Heart left ventricle (tissue), 16 donors: ENCODE data around the gene EVX2. TPM values are rescaled to one million over a fixed set of nuclear protein-coding genes. Genes with fewer than 3 reads are reported as not detected.

Source experiments
- ATAC-seq, 4 donors: fragments of 200-7000 bp; cut with Tn5 transposase; one replicate each; pipeline ENCODE4 v1.9.1; 2020 to 2022; ENCODE audit warnings: moderate library complexity in 4 of 4, mild to moderate bottlenecking in 3 of 4, moderate number of reproducible peaks in 1 of 4
- DNase-seq, 5 donors: peaks; one replicate each; pipeline ENCODE4 v3.0.0-alpha.2; 2020
- H3K27ac ChIP-seq, 12 donors: fragments of 200-600 bp; sonication (generic) in 4 of 12; one replicate each; pipeline versions ENCODE4 v1.5.0 to v1.8.0; 2016 to 2022; ENCODE audit warnings: mild to moderate bottlenecking in 2 of 12
- H3K27me3 ChIP-seq, 9 donors: fragments of 200-600 bp; sonication (generic) in 2 of 9; one replicate each; pipeline versions ENCODE4 v1.5.1 to v1.8.0; 2016 to 2022; ENCODE audit warnings: mild to moderate bottlenecking in 3 of 9
- H3K36me3 ChIP-seq, 9 donors: fragments of 200-600 bp; sonication (generic) in 2 of 9; one replicate each; pipeline versions ENCODE4 v1.5.0 to v1.8.0; 2018 to 2022; ENCODE audit warnings: mild to moderate bottlenecking in 2 of 9
- H3K4me1 ChIP-seq, 12 donors: fragments of 200-600 bp; sonication (generic) in 4 of 12; one replicate each; pipeline versions ENCODE4 v1.5.0 to v1.8.0; 2016 to 2022; ENCODE audit warnings: mild to moderate bottlenecking in 3 of 12
- H3K4me3 ChIP-seq, 12 donors: fragments of 200-600 bp; sonication (generic) in 4 of 12; one replicate each; pipeline versions ENCODE4 v1.5.0 to v1.8.0; 2017 to 2022; ENCODE audit warnings: mild to moderate bottlenecking in 9 of 12, moderate library complexity in 4 of 12
- H3K9me3 ChIP-seq, 12 donors: fragments of 200-600 bp; sonication (generic) in 4 of 12; one replicate each; pipeline versions ENCODE4 v1.5.0 to v1.8.0; 2016 to 2022; ENCODE audit warnings: mild to moderate bottlenecking in 1 of 12
- POLR2A ChIP-seq, 2 donors: fragments of 450-650 bp; IDR thresholded peaks; one replicate each; pipeline ENCODE4 v1.6.1; 2017; ENCODE audit warnings: antibody characterized with exemption in 2 of 2, mild to moderate bottlenecking in 2 of 2, moderate library complexity in 2 of 2
- WGBS, 4 donors: extraction: QIAGEN DNeasy Blood & Tissue Kit in 2 of 4; methylation state at CpG; one replicate each; pipeline versions ENCODE4 v1.1.5 to v1.1.7; 2013 to 2018; 5-methylcytosine and 5-hydroxymethylcytosine counted together
- intact Hi-C, 10 donors: fragments of 100-400 bp; cut with DNase I; formaldehyde crosslinking; loops; one replicate each; pipeline versions ENCODE4 v1.11.1 to v1.14.2; 2022
- polyA plus RNA-seq, 2 donors: library from polyadenylated mRNA; stranded (reverse); fragments of 200-250 nt; gene quantifications; one replicate each; pipeline ENCODE4 v1.2.3, GENCODE V29; 2013
- total RNA-seq, 9 donors: library from RNA; depleted of rRNA in 2 of 9; stranded (reverse); fragments of >200 nt in 2 of 9; fragmentation: NEBNext Ultra II Directional in 3 of 9; extraction: Animal tissue kit (Norgen Biotek cat#: 25700) in 3 of 9; gene quantifications; one replicate each; pipeline versions ENCODE4 v1.1.0 to v1.2.4, GENCODE V29; 2016 to 2023
- TF ChIP-seq, protein P1 (sequence below), 12 donors: fragments of 200-600 bp; sonication (generic) in 4 of 12; IDR thresholded peaks; one replicate each; pipeline versions ENCODE4 v1.5.0 to v1.8.0; 2018 to 2022; ENCODE audit warnings: antibody characterized with exemption in 12 of 12, mild to moderate bottlenecking in 5 of 12
- donor health status: ischemic (EF 13 %, LVEDD 7.1; RV severe dilation, severe dysfunction).
- donor health status: healthy with polysubstance abuse.
- donor health status: DM: no; HTN: yes; CAD: no.
- donor health status: DM: no; HTN: no; CAD: no.
- donor health status: ischemic (EF 25% LVEDD 6.9; RV normal size, moderate dysfunction).
- donor health status: ischemic (EF 25% LVEDD 5.7; RV mildly dilated, moderate dysfunction).
- donor health status: healthy.
- donor health status: DM: yes; HTN: yes; CAD: no.
- donor health status: ischemic (EF 35%, LVEDD 5.7; RV mildly dilated, moderate dysfunction).
- donor health status: nonischemic (EF 11% LVEDD 7.7; RV severe dilation, severe dysfunction).
- donor health status: DM: yes; HTN: yes; CAD: no.
- donor health status: PGD.
- donor health status: ischemic (EF 29% LVEDD 5.4; RV normal size, mild dysfunction).
- donor health status: nonischemic (EF 23%, LVEDD 6.1; RV moderate dilation, normal function).

EVX2 gene
- total and polyA plus RNA-seq, 11 donors = 0.06 TPM; not detected in 10

GRCh38 chr2:176122052-176122682, 38.4 kb upstream of the EVX2 start:
- 2 to 4% (median 3%) methylated on average over 27 to 47 of the region's 47 CpGs for WGBS, 4 donors
- no peak for DNase-seq

GRCh38 chr2:176121190-176122051, 37.7 kb upstream of the EVX2 start:
- H3K27me3 ChIP-seq = peaks cover 87 to 100% (median 99%) of the 10 kb centered on the region in 9 donors
- ATAC-seq = no peak
- H3K4me3 ChIP-seq = peak overlapping the region in 1 of 12 donors; percentile 39
- TF ChIP-seq, protein P1, sequence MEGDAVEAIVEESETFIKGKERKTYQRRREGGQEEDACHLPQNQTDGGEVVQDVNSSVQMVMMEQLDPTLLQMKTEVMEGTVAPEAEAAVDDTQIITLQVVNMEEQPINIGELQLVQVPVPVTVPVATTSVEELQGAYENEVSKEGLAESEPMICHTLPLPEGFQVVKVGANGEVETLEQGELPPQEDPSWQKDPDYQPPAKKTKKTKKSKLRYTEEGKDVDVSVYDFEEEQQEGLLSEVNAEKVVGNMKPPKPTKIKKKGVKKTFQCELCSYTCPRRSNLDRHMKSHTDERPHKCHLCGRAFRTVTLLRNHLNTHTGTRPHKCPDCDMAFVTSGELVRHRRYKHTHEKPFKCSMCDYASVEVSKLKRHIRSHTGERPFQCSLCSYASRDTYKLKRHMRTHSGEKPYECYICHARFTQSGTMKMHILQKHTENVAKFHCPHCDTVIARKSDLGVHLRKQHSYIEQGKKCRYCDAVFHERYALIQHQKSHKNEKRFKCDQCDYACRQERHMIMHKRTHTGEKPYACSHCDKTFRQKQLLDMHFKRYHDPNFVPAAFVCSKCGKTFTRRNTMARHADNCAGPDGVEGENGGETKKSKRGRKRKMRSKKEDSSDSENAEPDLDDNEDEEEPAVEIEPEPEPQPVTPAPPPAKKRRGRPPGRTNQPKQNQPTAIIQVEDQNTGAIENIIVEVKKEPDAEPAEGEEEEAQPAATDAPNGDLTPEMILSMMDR (IDR thresholded peaks at IDR 0.05) = no peak
- TF ChIP-seq POLR2A (IDR thresholded peaks at IDR 0.05) = no peak
- H3K9me3 ChIP-seq = no peaks in the 10 kb centered on the region
- intact Hi-C loops = loop anchor here in 3 of 10 donors (10.0 kb wide), 1 partner anchor 693 kb away; no protein-coding TSS in a partner anchor
- H3K4me1 ChIP-seq = peaks cover 0 to 31% (median 14%) of the 10 kb centered on the region in 12 donors
- 4 to 9% (median 7%) methylated on average over 43 to 53 of the region's 53 CpGs for WGBS, 4 donors
- H3K27ac ChIP-seq = no peak overlapping the region
- peak in 1 of 5 donors; percentile 0 for DNase-seq
- H3K36me3 ChIP-seq = no peaks in the 10 kb centered on the region

More at GRCh38 chr2:176122052-176122682, 38.4 kb upstream of the EVX2 start:
- TF ChIP-seq, protein P1 (IDR thresholded peaks at IDR 0.05) = no peak
- no peak for TF ChIP-seq POLR2A (IDR thresholded peaks at IDR 0.05)
- no peaks in the 10 kb centered on the region for H3K9me3 ChIP-seq
- peak overlapping the region in 1 of 12 donors; percentile 46 for H3K27ac ChIP-seq
- H3K36me3 ChIP-seq = no peaks in the 10 kb centered on the region
- H3K4me1 ChIP-seq = peaks cover 0 to 29% (median 14%) of the 10 kb centered on the region in 12 donors
- H3K4me3 ChIP-seq = peak overlapping the region; percentile 17 to 55 (median 44)
- intact Hi-C loops = loop anchor here in 3 of 10 donors (10.0 kb wide), 1 partner anchor 693 kb away; no protein-coding TSS in a partner anchor
- no peak for ATAC-seq
- H3K27me3 ChIP-seq = peaks cover 84 to 100% (median 99%) of the 10 kb centered on the region in 9 donors

GRCh38 chr2:176120364-176121189, 36.8 kb upstream of the EVX2 start:
- Histone ChIP-seq H3K4me1 (peaks cover 0 to 36% (median 14%) of the 10 kb centered on the region in 12 donors), H3K27me3 (peaks cover 95 to 100% (median 99%) of the 10 kb centered on the region in 9 donors), H3K9me3 (no peaks in the 10 kb centered on the region), H3K36me3 (no peaks in the 10 kb centered on the region), H3K27ac (no peak overlapping the region), H3K4me3 (peak overlapping the region in 1 of 12 donors; percentile 14)
- ATAC-seq (no peak), DNase-seq (peak in 1 of 5 donors; percentile 3)
- WGBS, 4 donors = 11 to 18% (median 15%) methylated on average over 13 of the region's 13 CpGs
- intact Hi-C loops = loop anchor here in 3 of 10 donors (10.0 kb wide), 1 partner anchor 694 kb away; no protein-coding TSS in a partner anchor
- TF ChIP-seq, protein P1 (IDR thresholded peaks at IDR 0.05) = no peak
- no peak for TF ChIP-seq POLR2A (IDR thresholded peaks at IDR 0.05)
